Measurements from ENCODE around the gene OR7C1.
"Not testable (repeated sequence)": the region's sequence is repeated elsewhere in the genome, so short reads cannot be mapped to it uniquely, and the experiment has no call there.

The OR7C1 gene

GRCh38 chr19:14772995-14773394 lies 62.0 kb downstream of the OR7C1 start:
- H3K4me3 ChIP-seq: no peak overlapping the region
- TF ChIP-seq, protein P1, sequence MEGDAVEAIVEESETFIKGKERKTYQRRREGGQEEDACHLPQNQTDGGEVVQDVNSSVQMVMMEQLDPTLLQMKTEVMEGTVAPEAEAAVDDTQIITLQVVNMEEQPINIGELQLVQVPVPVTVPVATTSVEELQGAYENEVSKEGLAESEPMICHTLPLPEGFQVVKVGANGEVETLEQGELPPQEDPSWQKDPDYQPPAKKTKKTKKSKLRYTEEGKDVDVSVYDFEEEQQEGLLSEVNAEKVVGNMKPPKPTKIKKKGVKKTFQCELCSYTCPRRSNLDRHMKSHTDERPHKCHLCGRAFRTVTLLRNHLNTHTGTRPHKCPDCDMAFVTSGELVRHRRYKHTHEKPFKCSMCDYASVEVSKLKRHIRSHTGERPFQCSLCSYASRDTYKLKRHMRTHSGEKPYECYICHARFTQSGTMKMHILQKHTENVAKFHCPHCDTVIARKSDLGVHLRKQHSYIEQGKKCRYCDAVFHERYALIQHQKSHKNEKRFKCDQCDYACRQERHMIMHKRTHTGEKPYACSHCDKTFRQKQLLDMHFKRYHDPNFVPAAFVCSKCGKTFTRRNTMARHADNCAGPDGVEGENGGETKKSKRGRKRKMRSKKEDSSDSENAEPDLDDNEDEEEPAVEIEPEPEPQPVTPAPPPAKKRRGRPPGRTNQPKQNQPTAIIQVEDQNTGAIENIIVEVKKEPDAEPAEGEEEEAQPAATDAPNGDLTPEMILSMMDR (IDR thresholded peaks at IDR 0.05): no peak
- no peak overlapping the region for H3K27ac ChIP-seq
- DNase-seq (ENCODE audit: low spot score): no peak

DNA sequence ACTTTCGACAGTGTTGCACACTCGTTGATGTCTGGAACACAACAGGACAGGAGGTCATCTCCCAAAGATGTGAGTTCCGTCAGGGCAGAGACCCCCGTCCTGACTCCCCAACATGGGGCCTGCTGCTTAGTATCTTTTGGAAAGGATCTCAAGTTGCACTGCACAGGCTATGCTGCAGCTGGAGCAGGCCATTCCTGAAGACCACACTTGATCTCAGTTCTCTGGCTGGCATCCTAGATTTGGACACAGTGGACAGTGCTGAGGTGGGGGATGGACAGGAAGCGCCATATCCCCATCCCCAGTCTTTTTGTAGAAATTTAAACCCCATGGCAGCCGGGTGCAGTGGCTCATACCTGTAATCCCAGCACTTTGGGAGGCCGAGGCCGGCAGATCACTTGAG lies 62.5 kb downstream of the OR7C1 start:
- H3K27ac ChIP-seq: no peak overlapping the region
- no peak for DNase-seq (ENCODE audit: low spot score)
- TF ChIP-seq, protein P1 (IDR thresholded peaks at IDR 0.05): no peak
- H3K4me3 ChIP-seq: no peak overlapping the region

- TF ChIP-seq, protein P1 (IDR thresholded peaks at IDR 0.05): no peak
- DNase-seq (ENCODE audit: low spot score): no peak
These were observed 63.8 kb downstream of the OR7C1 start for GRCh38 chr19:14770944-14771839.

DNA sequence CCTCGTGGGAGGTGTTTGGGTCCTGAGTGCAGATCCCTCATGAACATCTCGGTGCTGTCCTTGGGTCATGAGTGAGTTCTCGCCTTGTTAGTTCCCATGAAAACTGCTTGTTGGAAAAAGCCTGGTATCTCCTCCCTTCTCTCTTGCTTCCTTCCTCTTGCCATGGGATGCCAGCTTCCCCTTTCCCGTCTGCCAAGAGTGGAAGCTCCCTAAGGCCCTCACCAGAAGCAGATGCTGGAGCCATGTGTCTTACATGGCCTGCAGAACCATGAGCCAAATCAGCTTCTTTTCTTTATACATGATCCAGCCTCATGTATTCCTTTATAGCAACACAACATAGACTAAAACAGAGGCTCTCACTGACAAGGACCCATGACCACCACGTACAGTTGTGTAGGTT lies 64.8 kb downstream of the OR7C1 start:
- H3K27ac ChIP-seq: no peak overlapping the region
- TF ChIP-seq, protein P1 (IDR thresholded peaks at IDR 0.05): no peak
- no peak for DNase-seq (ENCODE audit: low spot score)
- no peak overlapping the region for H3K4me3 ChIP-seq

More at GRCh38 chr19:14770944-14771839, 63.8 kb downstream of the OR7C1 start:
- Histone ChIP-seq H3K27ac (no peak overlapping the region), H3K4me3 (no peak overlapping the region)

- DNase-seq (ENCODE audit: low spot score): no peak
- Histone ChIP-seq H3K4me3 (no peak overlapping the region), H3K27ac (no peak overlapping the region)
- TF ChIP-seq, protein P1 (IDR thresholded peaks at IDR 0.05): no peak
These were observed 65.8 kb downstream of the OR7C1 start for GRCh38 chr19:14769201-14769600.

DNA sequence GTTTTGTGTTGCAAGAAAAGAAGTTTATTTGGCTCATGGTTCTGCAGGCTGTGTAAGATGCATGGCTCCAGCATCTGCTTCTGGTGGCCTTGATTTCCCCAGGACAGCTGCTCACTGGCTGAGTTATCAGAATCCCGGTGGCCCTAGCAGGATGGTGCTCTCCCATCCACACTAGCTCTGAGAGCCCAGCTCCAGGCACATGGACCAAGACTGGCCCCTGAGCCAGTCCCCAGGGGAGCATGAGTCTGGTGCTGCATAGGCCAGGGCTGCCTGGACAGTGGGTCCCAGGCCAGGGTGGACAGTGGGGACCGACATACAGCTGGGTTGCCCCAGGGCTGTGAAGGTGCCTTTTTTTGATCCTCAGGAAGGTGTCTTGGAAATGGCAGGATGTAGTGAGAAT lies 67.0 kb downstream of the OR7C1 start:
- Histone ChIP-seq H3K4me3 (no peak overlapping the region), H3K27ac (no peak overlapping the region)
- TF ChIP-seq, protein P1 (IDR thresholded peaks at IDR 0.05): no peak
- DNase-seq (ENCODE audit: low spot score): no peak

DNA sequence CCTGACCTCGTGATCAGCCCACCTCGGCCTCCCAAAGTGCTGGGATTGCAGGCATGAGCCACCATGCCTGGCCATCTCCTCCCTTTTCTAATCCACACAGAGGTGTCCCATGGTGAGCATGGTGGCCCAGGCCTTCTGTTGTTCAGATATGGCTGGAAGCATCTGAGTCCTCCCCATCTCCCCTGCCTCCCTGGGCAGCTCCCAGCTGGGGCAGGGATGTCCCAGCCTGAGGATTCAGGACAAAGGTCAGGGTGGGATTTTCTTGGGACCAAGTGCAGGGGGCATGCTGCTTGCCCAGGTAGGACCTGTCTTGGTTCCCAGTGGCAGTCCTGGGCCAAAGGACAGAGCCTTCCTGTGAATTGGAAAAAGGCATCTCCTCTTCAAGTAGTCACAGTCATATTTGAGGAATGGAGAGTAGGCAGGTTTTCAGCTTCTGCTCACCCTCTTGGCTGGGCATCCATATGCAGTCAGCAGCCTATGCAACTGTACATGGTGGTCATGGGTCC lies 67.5 kb downstream of the OR7C1 start:
- Histone ChIP-seq H3K27ac (no peak overlapping the region), H3K4me3 (no peak overlapping the region)
- no peak for DNase-seq (ENCODE audit: low spot score)
- TF ChIP-seq, protein P1 (IDR thresholded peaks at IDR 0.05): no peak

GRCh38 chr19:14765841-14766240 lies 69.1 kb downstream of the OR7C1 start:
- not testable (repeated sequence) for H3K27ac ChIP-seq; H3K4me3 ChIP-seq; DNase-seq (ENCODE audit: low spot score)

GRCh38 chr19:14765403-14765802 lies 69.6 kb downstream of the OR7C1 start:
- not testable (repeated sequence) for H3K27ac ChIP-seq; H3K4me3 ChIP-seq; DNase-seq (ENCODE audit: low spot score)

Data from coronary artery (tissue), 2 donors.